C4-2B (cell line): ENCODE measurements around the gene EGFLAM.

Source experiments
- H3K27ac ChIP-seq: fragments of 450-650 bp; 2 replicates; pipeline ENCODE4 v1.5.1; 2017
- ZFX ChIP-seq: fragments of 450-650 bp; IDR thresholded peaks from 2 replicates; pipeline ENCODE4 v1.6.1; 2017
- TF ChIP-seq, protein P1 (sequence below): fragments of 450-650 bp; conservative IDR thresholded peaks from 2 replicates; pipeline ENCODE4 v1.5.1; 2017; ENCODE audit warnings: mild to moderate bottlenecking

EGFLAM gene

DNA sequence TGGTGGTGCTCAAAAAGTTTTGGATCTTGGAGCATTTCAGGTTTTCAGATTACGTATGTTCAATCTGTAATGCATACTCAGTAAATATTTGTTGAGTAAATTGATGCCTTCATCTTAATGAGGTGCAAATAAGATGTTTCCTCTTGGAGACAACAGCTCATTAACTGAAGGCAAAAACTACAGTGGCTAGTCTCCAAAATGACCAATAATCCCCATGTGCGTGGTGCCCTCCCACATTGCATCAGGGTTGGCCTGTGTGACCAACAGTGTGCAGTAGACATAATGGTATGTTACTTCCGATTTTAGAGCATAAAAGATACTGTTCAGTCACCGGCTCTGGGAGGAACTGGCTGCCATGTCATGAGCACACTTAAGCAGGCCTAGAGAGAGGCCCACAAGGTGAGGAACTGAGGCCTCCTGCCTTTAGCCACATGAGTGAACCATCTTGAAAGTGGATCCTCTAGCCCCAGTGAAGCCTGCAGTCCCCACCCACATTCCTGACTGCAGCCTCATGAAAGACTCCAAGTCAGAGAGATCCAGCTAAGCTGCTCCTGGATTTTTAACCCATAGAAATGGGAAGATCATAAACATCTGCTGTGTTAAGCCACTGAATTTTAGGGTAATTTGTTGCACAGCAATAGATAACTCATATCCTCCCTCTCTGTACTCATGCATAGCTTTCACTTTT is 242.4 kb downstream of the EGFLAM start:
- H3K27ac ChIP-seq, result peak overlapping the region; percentile 51
- TF ChIP-seq ZFX, result no peak
- TF ChIP-seq, protein P1, sequence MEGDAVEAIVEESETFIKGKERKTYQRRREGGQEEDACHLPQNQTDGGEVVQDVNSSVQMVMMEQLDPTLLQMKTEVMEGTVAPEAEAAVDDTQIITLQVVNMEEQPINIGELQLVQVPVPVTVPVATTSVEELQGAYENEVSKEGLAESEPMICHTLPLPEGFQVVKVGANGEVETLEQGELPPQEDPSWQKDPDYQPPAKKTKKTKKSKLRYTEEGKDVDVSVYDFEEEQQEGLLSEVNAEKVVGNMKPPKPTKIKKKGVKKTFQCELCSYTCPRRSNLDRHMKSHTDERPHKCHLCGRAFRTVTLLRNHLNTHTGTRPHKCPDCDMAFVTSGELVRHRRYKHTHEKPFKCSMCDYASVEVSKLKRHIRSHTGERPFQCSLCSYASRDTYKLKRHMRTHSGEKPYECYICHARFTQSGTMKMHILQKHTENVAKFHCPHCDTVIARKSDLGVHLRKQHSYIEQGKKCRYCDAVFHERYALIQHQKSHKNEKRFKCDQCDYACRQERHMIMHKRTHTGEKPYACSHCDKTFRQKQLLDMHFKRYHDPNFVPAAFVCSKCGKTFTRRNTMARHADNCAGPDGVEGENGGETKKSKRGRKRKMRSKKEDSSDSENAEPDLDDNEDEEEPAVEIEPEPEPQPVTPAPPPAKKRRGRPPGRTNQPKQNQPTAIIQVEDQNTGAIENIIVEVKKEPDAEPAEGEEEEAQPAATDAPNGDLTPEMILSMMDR, result no peak

DNA sequence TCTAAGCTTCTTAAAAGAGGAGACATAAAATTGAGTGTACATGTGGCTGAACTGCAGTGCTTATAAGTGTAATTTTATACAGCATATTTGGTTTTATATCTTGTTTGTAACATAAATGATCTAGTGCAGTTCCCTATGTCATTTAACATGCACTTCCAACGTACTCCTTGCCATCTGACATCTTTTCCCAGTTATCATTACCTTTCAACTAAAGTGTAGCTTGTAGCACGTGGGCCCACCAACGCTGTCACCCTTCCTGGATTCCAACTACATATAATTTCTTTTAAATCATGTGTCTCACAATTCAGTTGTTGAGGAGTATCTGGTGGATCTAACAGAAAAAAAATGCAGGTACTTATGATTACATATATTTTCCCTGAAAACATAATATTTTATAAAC is 247.9 kb downstream of the EGFLAM start:
- no peak for TF ChIP-seq ZFX
- TF ChIP-seq, protein P1, result no peak

DNA sequence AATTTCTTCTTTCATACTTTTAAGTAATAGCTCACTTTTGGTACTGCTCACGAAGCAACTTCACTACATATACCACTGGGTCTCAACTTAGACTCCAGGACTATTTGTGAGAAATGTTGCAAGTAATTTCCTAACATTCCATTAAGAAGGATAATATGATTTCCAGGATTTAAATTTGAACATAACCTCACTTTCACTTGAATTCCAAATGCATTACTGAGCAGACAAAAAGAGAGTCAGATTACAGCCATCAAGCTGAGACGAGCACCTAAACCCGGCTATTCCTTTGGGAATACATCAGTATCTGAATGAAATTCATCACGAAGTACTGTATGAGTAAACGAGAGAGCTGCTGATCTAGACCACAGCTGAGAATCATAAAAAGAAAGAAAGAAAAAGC is 250.8 kb downstream of the EGFLAM start:
- no peak for TF ChIP-seq ZFX
- TF ChIP-seq, protein P1, result no peak

More for the DNA sequence above, 247.9 kb downstream of the EGFLAM start:
- H3K27ac ChIP-seq, result no peak overlapping the region

More for the DNA sequence above, 250.8 kb downstream of the EGFLAM start:
- no peak overlapping the region for H3K27ac ChIP-seq
